Upper lobe of left lung (tissue), 4 donors: ENCODE data around the gene RBP2.

Experiments used
- POLR2A ChIP-seq, 4 donors: fragments of 450-650 bp; IDR thresholded peaks; one replicate each; pipeline ENCODE4 v1.5.1; 2016 to 2017; ENCODE audit warnings: antibody characterized with exemption in 4 of 4, mild to moderate bottlenecking in 2 of 4
- TF ChIP-seq, protein P1 (sequence below), 6 experiments: fragments of 450-650 bp in 4 of 6; fragments of 200-600 bp in 2 of 6; sonication (generic) in 2 of 6; IDR thresholded peaks; one replicate each; pipeline ENCODE4 v1.5.1; 2016 to 2019; ENCODE audit warnings: antibody characterized with exemption in 6 of 6

DNA sequence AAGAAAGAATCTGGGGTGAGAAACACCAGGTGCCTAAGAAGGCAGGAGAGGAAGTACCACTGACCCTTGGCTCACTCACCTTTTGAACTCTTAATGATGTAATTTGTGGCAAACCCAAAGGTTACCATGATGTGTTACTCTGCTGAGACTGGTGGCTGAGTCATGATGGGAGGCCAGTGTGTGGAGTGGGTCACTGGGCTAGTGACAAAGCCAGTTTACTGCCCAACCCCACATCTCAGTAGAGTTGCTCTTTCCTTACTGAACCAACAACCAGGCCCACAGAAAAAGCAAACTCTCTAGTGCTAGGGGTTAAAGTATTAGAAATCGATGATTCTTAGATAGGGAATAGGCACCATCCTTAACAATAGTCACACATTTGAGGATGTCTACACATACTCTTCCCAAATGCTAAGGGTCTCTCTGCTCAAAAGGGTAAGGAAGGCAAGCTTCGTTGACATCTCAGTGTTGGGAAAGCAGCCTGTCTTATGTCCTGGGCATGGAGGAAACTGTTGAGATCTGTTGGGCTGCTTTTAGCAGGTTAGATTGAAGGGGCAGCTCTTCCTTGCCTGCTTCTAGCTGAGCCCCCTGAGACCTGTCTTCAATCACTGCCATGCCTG, 3.1 kb downstream of the RBP2 start:
- TF ChIP-seq, protein P1, sequence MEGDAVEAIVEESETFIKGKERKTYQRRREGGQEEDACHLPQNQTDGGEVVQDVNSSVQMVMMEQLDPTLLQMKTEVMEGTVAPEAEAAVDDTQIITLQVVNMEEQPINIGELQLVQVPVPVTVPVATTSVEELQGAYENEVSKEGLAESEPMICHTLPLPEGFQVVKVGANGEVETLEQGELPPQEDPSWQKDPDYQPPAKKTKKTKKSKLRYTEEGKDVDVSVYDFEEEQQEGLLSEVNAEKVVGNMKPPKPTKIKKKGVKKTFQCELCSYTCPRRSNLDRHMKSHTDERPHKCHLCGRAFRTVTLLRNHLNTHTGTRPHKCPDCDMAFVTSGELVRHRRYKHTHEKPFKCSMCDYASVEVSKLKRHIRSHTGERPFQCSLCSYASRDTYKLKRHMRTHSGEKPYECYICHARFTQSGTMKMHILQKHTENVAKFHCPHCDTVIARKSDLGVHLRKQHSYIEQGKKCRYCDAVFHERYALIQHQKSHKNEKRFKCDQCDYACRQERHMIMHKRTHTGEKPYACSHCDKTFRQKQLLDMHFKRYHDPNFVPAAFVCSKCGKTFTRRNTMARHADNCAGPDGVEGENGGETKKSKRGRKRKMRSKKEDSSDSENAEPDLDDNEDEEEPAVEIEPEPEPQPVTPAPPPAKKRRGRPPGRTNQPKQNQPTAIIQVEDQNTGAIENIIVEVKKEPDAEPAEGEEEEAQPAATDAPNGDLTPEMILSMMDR (IDR thresholded peaks at IDR 0.05): no peak
- TF ChIP-seq POLR2A (IDR thresholded peaks at IDR 0.05): no peak
